Heart left ventricle (tissue), 13 donors: ENCODE measurements around the gene CMIP.

Experiments used
- POLR2A ChIP-seq, 2 donors: fragments of 450-650 bp; IDR thresholded peaks; one replicate each; pipeline ENCODE4 v1.6.1; 2017; ENCODE audit warnings: antibody characterized with exemption in 2 of 2, mild to moderate bottlenecking in 2 of 2, moderate library complexity in 2 of 2
- TF ChIP-seq, protein P1 (sequence below), 12 donors: fragments of 200-600 bp; sonication (generic) in 4 of 12; IDR thresholded peaks; one replicate each; pipeline versions ENCODE4 v1.5.0 to v1.8.0; 2018 to 2022; ENCODE audit warnings: antibody characterized with exemption in 12 of 12, mild to moderate bottlenecking in 5 of 12
- donor health status: ischemic (EF 13 %, LVEDD 7.1; RV severe dilation, severe dysfunction).
- donor health status: DM: no; HTN: yes; CAD: no.
- donor health status: DM: no; HTN: no; CAD: no.
- donor health status: ischemic (EF 25% LVEDD 6.9; RV normal size, moderate dysfunction).
- donor health status: ischemic (EF 25% LVEDD 5.7; RV mildly dilated, moderate dysfunction).
- donor health status: ischemic (EF 35%, LVEDD 5.7; RV mildly dilated, moderate dysfunction).
- donor health status: nonischemic (EF 11% LVEDD 7.7; RV severe dilation, severe dysfunction).
- donor health status: DM: yes; HTN: yes; CAD: no.
- donor health status: PGD.
- donor health status: ischemic (EF 29% LVEDD 5.4; RV normal size, mild dysfunction).
- donor health status: nonischemic (EF 23%, LVEDD 6.1; RV moderate dilation, normal function).

DNA sequence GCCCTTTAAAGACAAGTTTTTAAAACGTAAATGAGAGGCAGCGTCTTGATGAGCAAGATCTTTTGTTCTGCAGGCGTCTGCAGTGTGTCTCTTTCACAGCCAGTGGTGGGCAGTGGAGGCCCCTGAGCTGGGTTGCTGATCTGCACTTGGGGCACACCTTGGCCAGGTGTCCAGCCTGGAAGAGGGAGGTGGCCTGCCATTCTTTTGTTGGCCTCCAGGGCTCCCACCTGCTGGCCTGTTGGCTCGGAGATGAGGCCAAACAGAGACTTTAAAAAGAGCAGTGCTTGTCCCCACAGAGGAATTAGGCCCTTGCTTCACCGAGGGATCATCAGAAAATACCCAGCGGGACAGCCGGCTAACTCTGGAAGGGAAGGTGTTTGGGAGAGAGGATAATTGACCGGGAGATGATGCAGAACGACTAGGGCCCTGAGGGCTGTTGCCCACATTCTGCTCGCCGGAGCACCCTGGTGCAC lies 188.6 kb downstream of the CMIP start:
- TF ChIP-seq POLR2A (IDR thresholded peaks at IDR 0.05) = no peak
- TF ChIP-seq, protein P1, sequence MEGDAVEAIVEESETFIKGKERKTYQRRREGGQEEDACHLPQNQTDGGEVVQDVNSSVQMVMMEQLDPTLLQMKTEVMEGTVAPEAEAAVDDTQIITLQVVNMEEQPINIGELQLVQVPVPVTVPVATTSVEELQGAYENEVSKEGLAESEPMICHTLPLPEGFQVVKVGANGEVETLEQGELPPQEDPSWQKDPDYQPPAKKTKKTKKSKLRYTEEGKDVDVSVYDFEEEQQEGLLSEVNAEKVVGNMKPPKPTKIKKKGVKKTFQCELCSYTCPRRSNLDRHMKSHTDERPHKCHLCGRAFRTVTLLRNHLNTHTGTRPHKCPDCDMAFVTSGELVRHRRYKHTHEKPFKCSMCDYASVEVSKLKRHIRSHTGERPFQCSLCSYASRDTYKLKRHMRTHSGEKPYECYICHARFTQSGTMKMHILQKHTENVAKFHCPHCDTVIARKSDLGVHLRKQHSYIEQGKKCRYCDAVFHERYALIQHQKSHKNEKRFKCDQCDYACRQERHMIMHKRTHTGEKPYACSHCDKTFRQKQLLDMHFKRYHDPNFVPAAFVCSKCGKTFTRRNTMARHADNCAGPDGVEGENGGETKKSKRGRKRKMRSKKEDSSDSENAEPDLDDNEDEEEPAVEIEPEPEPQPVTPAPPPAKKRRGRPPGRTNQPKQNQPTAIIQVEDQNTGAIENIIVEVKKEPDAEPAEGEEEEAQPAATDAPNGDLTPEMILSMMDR (IDR thresholded peaks at IDR 0.05) = no peak
